H1 (cell line): ENCODE measurements around the gene GUCY1B1. TPM values are rescaled to one million over a fixed set of nuclear protein-coding genes. Genes with fewer than 3 reads are reported as not detected.

Source experiments
- CTCF ChIA-PET: fragments of 300-600 bp; sonication (Branson Sonifier 250); formaldehyde crosslinking; loops from one replicate; lab custom pipeline; 2021; ENCODE audit not compliant: partially characterized antibody; lab: Charles Lee
- POLR2A ChIA-PET: fragments of 300-600 bp; sonication (Branson Sonifier 250); formaldehyde crosslinking; loops from one replicate; lab custom pipeline; 2021; ENCODE audit warnings: inconsistent platforms; ENCODE audit not compliant: partially characterized antibody; lab: Charles Lee
- DNase-seq, 2 experiments: peaks; one replicate each; pipeline versions ENCODE4 v3.0.0 to v3.0.0-alpha.2; 2010 to 2022; ENCODE audit warnings: low spot score in 2 of 2, low read depth in 1 of 2, mixed read lengths in 1 of 2
- FAIRE-seq: peaks from 2 replicates; lab custom pipeline; 2011; peaks lifted over from hg19 to GRCh38; lab: Jason Lieb, UNC
- H2AFZ ChIP-seq: 2 replicates; pipeline ENCODE4 v1.8.1; 2012; ENCODE audit warnings: low read length, inconsistent platforms
- H2AK5ac ChIP-seq: 2 replicates; pipeline ENCODE4 v1.6.1; 2013; ENCODE audit warnings: low read depth, low read length
- H2BK120ac ChIP-seq: replicated peaks from 2 replicates; pipeline ENCODE3; 2013; ENCODE audit warnings: low read depth, low read length, inconsistent platforms
- H2BK12ac ChIP-seq: 2 replicates; pipeline ENCODE4 v1.6.1; 2013; ENCODE audit warnings: low read depth, low read length
- H2BK15ac ChIP-seq: 2 replicates; pipeline ENCODE4 v1.6.1; 2013; ENCODE audit warnings: low read length
- H2BK20ac ChIP-seq: 2 replicates; pipeline ENCODE4 v1.6.1; 2013; ENCODE audit warnings: low read length
- H2BK5ac ChIP-seq: 2 replicates; pipeline ENCODE4 v1.6.1; 2013; ENCODE audit warnings: low read depth, low read length
- H3K14ac ChIP-seq: 2 replicates; pipeline ENCODE4 v1.6.1; 2013; ENCODE audit warnings: inconsistent platforms; ENCODE audit not compliant: insufficient read length
- H3K18ac ChIP-seq: 2 replicates; pipeline ENCODE4 v1.6.1; 2013; ENCODE audit warnings: low read length; ENCODE audit errors: extremely low read depth
- H3K23ac ChIP-seq: 2 replicates; pipeline ENCODE4 v1.6.1; 2013; ENCODE audit warnings: inconsistent platforms; ENCODE audit not compliant: insufficient read length
- H3K23me2 ChIP-seq: 2 replicates; pipeline ENCODE4 v1.6.1; 2013; ENCODE audit warnings: low read depth, low read length
- H3K27ac ChIP-seq: 2 replicates; pipeline ENCODE4 v1.6.1; 2011; ENCODE audit warnings: low read depth, low read length, inconsistent platforms
- H3K27me3 ChIP-seq, 4 experiments: replicated peaks in 1 of 4; 1 replicate in 1 of 4; 2 replicates in 3 of 4; pipeline versions ENCODE4 v1.6.1 to v1.8.1; 2011 to 2013; ENCODE audit warnings: low read length in 3 of 4, mild to moderate bottlenecking in 3 of 4, inconsistent platforms in 2 of 4, mixed read lengths in 2 of 4, moderate library complexity in 1 of 4; ENCODE audit not compliant: control insufficient read depth in 3 of 4, insufficient read depth in 3 of 4; ENCODE audit errors: extremely low read depth in 1 of 4
- H3K36me3 ChIP-seq, 4 experiments: 2 replicates each; pipeline versions ENCODE4 v1.6.1 to v1.8.1; 2011 to 2013; ENCODE audit warnings: mild to moderate bottlenecking in 4 of 4, low read length in 3 of 4, moderate library complexity in 2 of 4, control low read depth in 1 of 4, inconsistent platforms in 1 of 4; ENCODE audit not compliant: insufficient read depth in 4 of 4, control insufficient read depth in 2 of 4
- H3K4ac ChIP-seq: replicated peaks from 2 replicates; pipeline ENCODE3; 2013; ENCODE audit warnings: low read length, low read depth, mixed read lengths, inconsistent platforms; ENCODE audit not compliant: insufficient read length
- H3K4me1 ChIP-seq, 4 experiments: replicated peaks in 1 of 4; 1 replicate in 1 of 4; 2 replicates in 3 of 4; pipeline versions ENCODE4 v1.6.1 to v1.8.1; 2011 to 2013; ENCODE audit warnings: low read length in 3 of 4, inconsistent platforms in 2 of 4, mixed read lengths in 1 of 4; ENCODE audit not compliant: insufficient read depth in 4 of 4, control insufficient read depth in 3 of 4
- H3K4me2 ChIP-seq, 2 experiments: 2 replicates each; pipeline versions ENCODE4 v1.6.1 to v1.8.1; 2011 to 2013; ENCODE audit warnings: low read depth in 2 of 2, low read length in 2 of 2, control low read depth in 1 of 2, inconsistent platforms in 1 of 2, mild to moderate bottlenecking in 1 of 2; ENCODE audit not compliant: insufficient read depth in 1 of 2
- H3K4me3 ChIP-seq, 4 experiments: fragments of 200-600, 300-600 bp in 1 of 4; sonication (generic), shearing (Covaris generic), sonication (Bioruptor Twin) in 1 of 4; 2 replicates each; pipeline versions ENCODE4 v1.5.1 to v1.8.1; 2011 to 2016; ENCODE audit warnings: low read length in 4 of 4, low read depth in 3 of 4, control low read depth in 2 of 4, inconsistent platforms in 2 of 4, mild to moderate bottlenecking in 2 of 4, mixed read lengths in 1 of 4, moderate library complexity in 1 of 4; ENCODE audit not compliant: insufficient read depth in 2 of 4; ENCODE audit errors: extremely low read depth in 1 of 4
- H3K56ac ChIP-seq: replicated peaks from 2 replicates; pipeline ENCODE3; 2013; ENCODE audit warnings: low read depth, mild to moderate bottlenecking, mixed read lengths, low read length, inconsistent platforms; ENCODE audit not compliant: insufficient read length
- H3K79me1 ChIP-seq: 2 replicates; pipeline ENCODE4 v1.6.1; 2013; ENCODE audit warnings: low read depth, low read length, control low read depth
- H3K79me2 ChIP-seq, 2 experiments: 2 replicates each; pipeline versions ENCODE4 v1.6.1 to v1.8.1; 2012 to 2013; ENCODE audit warnings: low read length in 2 of 2, mild to moderate bottlenecking in 2 of 2, inconsistent platforms in 1 of 2; ENCODE audit not compliant: insufficient read depth in 2 of 2, control insufficient read depth in 1 of 2
- H3K9ac ChIP-seq, 4 experiments: replicated peaks in 1 of 4; 1 replicate in 1 of 4; 2 replicates in 3 of 4; pipeline versions ENCODE4 v1.6.1 to v1.8.1; 2011 to 2013; ENCODE audit warnings: low read depth in 3 of 4, low read length in 3 of 4, control low read depth in 2 of 4, mild to moderate bottlenecking in 2 of 4, moderate library complexity in 2 of 4, inconsistent platforms in 1 of 4; ENCODE audit errors: extremely low read depth in 1 of 4
- H3K9me3 ChIP-seq, 2 experiments: 2 replicates each; pipeline versions ENCODE4 v1.6.1 to v1.8.1; 2012 to 2013; ENCODE audit warnings: mild to moderate bottlenecking in 2 of 2, moderate library complexity in 2 of 2, control low read depth in 1 of 2, inconsistent platforms in 1 of 2, low read depth in 1 of 2, low read length in 1 of 2, mixed read lengths in 1 of 2; ENCODE audit not compliant: insufficient read depth in 2 of 2
- H4K20me1 ChIP-seq, 2 experiments: replicated peaks in 1 of 2; 2 replicates each; pipeline versions ENCODE3 to v1.8.1; 2011 to 2013; ENCODE audit warnings: inconsistent platforms in 2 of 2, low read length in 2 of 2, mild to moderate bottlenecking in 1 of 2; ENCODE audit not compliant: insufficient read depth in 2 of 2, control insufficient read depth in 1 of 2
- H4K5ac ChIP-seq: 2 replicates; pipeline ENCODE4 v1.6.1; 2013; ENCODE audit warnings: low read length, low read depth, mixed read lengths, inconsistent platforms; ENCODE audit not compliant: insufficient read length
- H4K8ac ChIP-seq: 2 replicates; pipeline ENCODE4 v1.8.0; 2013; ENCODE audit warnings: mild to moderate bottlenecking, moderate library complexity, low read length, inconsistent platforms; ENCODE audit not compliant: insufficient read depth; ENCODE audit errors: extremely low read depth
- H4K91ac ChIP-seq: replicated peaks from 2 replicates; pipeline ENCODE3; 2013; ENCODE audit warnings: low read length, mixed read lengths, inconsistent platforms; ENCODE audit not compliant: insufficient read length
- CHD1 ChIP-seq: IDR thresholded peaks from 2 replicates; pipeline ENCODE4 v1.6.1; 2012; ENCODE audit warnings: low read depth, low read length, improper control_type of control experiment
- CTBP2 ChIP-seq: IDR thresholded peaks from 2 replicates; pipeline ENCODE4 v1.7.0; 2011; ENCODE audit warnings: borderline replicate concordance, mild to moderate bottlenecking, moderate library complexity, mixed read lengths, low read length; ENCODE audit not compliant: insufficient read depth, insufficient read length
- EGR1 ChIP-seq: IDR thresholded peaks from 2 replicates; pipeline ENCODE4 v1.6.1; 2011; ENCODE audit warnings: low read depth, low read length, borderline replicate concordance
- FOSL1 ChIP-seq: IDR thresholded peaks from 2 replicates; pipeline ENCODE4 v1.6.1; 2011; ENCODE audit warnings: mild to moderate bottlenecking, low read depth, low read length, moderate library complexity; ENCODE audit not compliant: insufficient read depth
- JUND ChIP-seq: IDR thresholded peaks from 2 replicates; pipeline ENCODE4 v1.6.1; 2011; ENCODE audit warnings: mild to moderate bottlenecking, improper control_type of control experiment, low read length
- NANOG ChIP-seq: IDR thresholded peaks from 2 replicates; pipeline ENCODE4 v1.6.1; 2011; ENCODE audit warnings: low read length, low read depth, mild to moderate bottlenecking, inconsistent platforms; ENCODE audit not compliant: insufficient read depth, poor library complexity, severe bottlenecking
- PHF8 ChIP-seq: fragments of 200-600 bp; sonication (generic); conservative IDR thresholded peaks from 2 replicates; pipeline ENCODE4 v1.7.1; 2012; ENCODE audit warnings: low read depth, mild to moderate bottlenecking, inconsistent platforms, low read length, moderate library complexity
- RAD21 ChIP-seq, 2 experiments: IDR thresholded peaks in 1 of 2; conservative IDR thresholded peaks in 1 of 2; 2 replicates each; pipeline ENCODE4 v1.6.1; 2011; ENCODE audit warnings: low read depth in 2 of 2, low read length in 2 of 2, improper control_type of control experiment in 1 of 2, inconsistent platforms in 1 of 2, mild to moderate bottlenecking in 1 of 2, moderate library complexity in 1 of 2
- SIX5 ChIP-seq: IDR thresholded peaks from 2 replicates; pipeline ENCODE4 v1.6.1; 2011; ENCODE audit warnings: mild to moderate bottlenecking, low read depth, low read length
- TAF7 ChIP-seq: optimal IDR thresholded peaks from 2 replicates; pipeline ENCODE3; 2011; ENCODE audit warnings: low read depth, mild to moderate bottlenecking, inconsistent platforms, low read length, moderate library complexity, borderline replicate concordance
- TBP ChIP-seq: IDR thresholded peaks from 2 replicates; pipeline ENCODE4 v1.6.1; 2011; ENCODE audit warnings: low read depth, low read length, improper control_type of control experiment
- TCF12 ChIP-seq: IDR thresholded peaks from 2 replicates; pipeline ENCODE4 v1.6.1; 2011; ENCODE audit warnings: low read depth, mild to moderate bottlenecking, low read length
- WGBS, 2 experiments: shearing (Covaris generic) in 1 of 2; methylation state at CpG; one replicate each; pipeline versions ENCODE4 v1.1.6 to v1.1.7; 2013 to 2015; ENCODE audit warnings: low lambda C conversion rate in 2 of 2, mixed read lengths in 2 of 2, inconsistent platforms in 1 of 2, low coverage in 1 of 2, missing lambda C conversion rate in 1 of 2; ENCODE audit not compliant: insufficient replicate concordance in 2 of 2, insufficient coverage in 1 of 2, insufficient read length in 1 of 2; ENCODE audit errors: extremely low coverage in 1 of 2, missing lambda C conversion rate in 1 of 2; 5-methylcytosine and 5-hydroxymethylcytosine counted together
- polyA plus RNA-seq, 7 experiments: library from polyadenylated mRNA; depleted of rRNA in 3 of 7; stranded (reverse) in 5 of 7; unstranded in 2 of 7; fragments of >200 nt in 5 of 7; fragments of 200-250 nt in 2 of 7; gene quantifications; 1 replicate in 5 of 7; 2 replicates in 1 of 7; 4 replicates in 1 of 7; pipeline versions ENCODE4 v1.2.1 to v1.2.3, GENCODE V29; 2011 to 2013; ENCODE audit warnings: missing spikeins in 2 of 7, mixed read lengths in 2 of 7
- total RNA-seq: library from RNA; stranded (reverse); fragmentation: NEBNext Ultra II Directional; extraction: Animal tissue kit (Norgen Biotek cat#: 25700); gene quantifications from 2 replicates; pipeline ENCODE4 v1.2.1, GENCODE V29; 2021
- TF ChIP-seq, protein P1 (sequence below): IDR thresholded peaks from 2 replicates; pipeline ENCODE4 v1.6.1; 2012; ENCODE audit warnings: low read length, inconsistent platforms

GUCY1B1 gene
- total and polyA plus RNA-seq, 2 of the 8 experiments (the other 6 are each of a cell fraction or from before 2014, with no cell fraction given): 1.5 to 2.9 TPM

GRCh38 chr4:155766622-155767021 lies 7.8 kb downstream of the GUCY1B1 start:
- DNase-seq: no peak
- Histone ChIP-seq H3K14ac (no peak overlapping the region), H3K79me2 (no peaks in the 10 kb centered on the region), H4K5ac (no peak overlapping the region), H3K36me3 (no peaks in the 10 kb centered on the region), H3K4me2 (no peak overlapping the region), H4K8ac (no peak overlapping the region), H3K79me1 (no peaks in the 10 kb centered on the region), H3K9me3 (no peaks in the 10 kb centered on the region), H3K27me3 (peaks cover 0 to 1% (median 0%) of the 10 kb centered on the region in 4 experiments; a peak in 1 of 7 replicates), H2AFZ (no peak overlapping the region), H3K4ac (no peak overlapping the region), H3K9ac (no peak overlapping the region), H3K18ac (no peak overlapping the region), H3K23me2 (no peaks in the 10 kb centered on the region), H2BK120ac (no peak overlapping the region), H3K27ac (no peak overlapping the region), H2BK5ac (no peak overlapping the region), H3K4me1 (no peaks in the 10 kb centered on the region), H3K56ac (no peak overlapping the region), H4K20me1 (no peaks in the 10 kb centered on the region), H2BK15ac (no peak overlapping the region), H2AK5ac (no peak overlapping the region), H4K91ac (no peak overlapping the region), H3K23ac (no peak overlapping the region), H2BK20ac (no peak overlapping the region), H2BK12ac (no peak overlapping the region), H3K4me3 (no peak overlapping the region)
- 93% methylated on average over 2 of the region's 2 CpGs; no CpG with 5 or more reads in 1 of the 2 experiments for WGBS, 2 experiments
- POLR2A ChIA-PET: no interaction called here
- FAIRE-seq: no peak
- CTCF ChIA-PET: no interaction called here
- no peak for TF ChIP-seq TCF12
- no peak for TF ChIP-seq NANOG
- no peak for TF ChIP-seq FOSL1
- TF ChIP-seq, protein P1, sequence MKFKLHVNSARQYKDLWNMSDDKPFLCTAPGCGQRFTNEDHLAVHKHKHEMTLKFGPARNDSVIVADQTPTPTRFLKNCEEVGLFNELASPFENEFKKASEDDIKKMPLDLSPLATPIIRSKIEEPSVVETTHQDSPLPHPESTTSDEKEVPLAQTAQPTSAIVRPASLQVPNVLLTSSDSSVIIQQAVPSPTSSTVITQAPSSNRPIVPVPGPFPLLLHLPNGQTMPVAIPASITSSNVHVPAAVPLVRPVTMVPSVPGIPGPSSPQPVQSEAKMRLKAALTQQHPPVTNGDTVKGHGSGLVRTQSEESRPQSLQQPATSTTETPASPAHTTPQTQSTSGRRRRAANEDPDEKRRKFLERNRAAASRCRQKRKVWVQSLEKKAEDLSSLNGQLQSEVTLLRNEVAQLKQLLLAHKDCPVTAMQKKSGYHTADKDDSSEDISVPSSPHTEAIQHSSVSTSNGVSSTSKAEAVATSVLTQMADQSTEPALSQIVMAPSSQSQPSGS: no peak
- no peak for TF ChIP-seq CTBP2
- no peak for TF ChIP-seq TBP
- TF ChIP-seq PHF8: no peak
- TF ChIP-seq RAD21 (IDR thresholded peaks at IDR 0.05 in 1 of 2, conservative IDR thresholded peaks at IDR 0.05 in 1 of 2; ENCODE audit: low read depth in 2 of 2, low read length in 2 of 2): no peak
- no peak for TF ChIP-seq TAF7
- TF ChIP-seq SIX5: no peak
- no peak for TF ChIP-seq CHD1
- TF ChIP-seq JUND: no peak
- no peak for TF ChIP-seq EGR1
